HG02763 (cell line): ENCODE measurements around the gene CKAP5.
"Not testable (repeated sequence)": the region's sequence is repeated elsewhere in the genome, so short reads cannot be mapped to it uniquely, and the experiment has no call there.

Experiments used
- ATAC-seq: cut with Tn5 transposase; IDR thresholded peaks from one replicate; pipeline ENCODE4 v1.9.1; 2021; ENCODE audit warnings: mild to moderate bottlenecking, moderate library complexity; ENCODE audit not compliant: unreplicated experiment

The CKAP5 gene

GRCh38 chr11:46728659-46729040 is 117.4 kb downstream of the CKAP5 start:
- no peak for ATAC-seq

- ATAC-seq = no peak
Measured at GRCh38 chr11:46727952-46728658, 118.0 kb downstream of the CKAP5 start.

- no peak for ATAC-seq
Measured at GRCh38 chr11:46726206-46726862, 119.7 kb downstream of the CKAP5 start.

GRCh38 chr11:46725338-46726205 is 120.5 kb downstream of the CKAP5 start:
- ATAC-seq = no peak

GRCh38 chr11:46724088-46724487 is 122.0 kb downstream of the CKAP5 start:
- no peak for ATAC-seq

GRCh38 chr11:46723359-46723680 is 122.8 kb downstream of the CKAP5 start:
- ATAC-seq = no peak

GRCh38 chr11:46722566-46723358 is 123.3 kb downstream of the CKAP5 start:
- ATAC-seq = no peak

- no peak for ATAC-seq
Measured at GRCh38 chr11:46721286-46721685, 124.8 kb downstream of the CKAP5 start.

- no peak for ATAC-seq
Measured at GRCh38 chr11:46719543-46720218, 126.4 kb downstream of the CKAP5 start.

- no peak for ATAC-seq
Measured at GRCh38 chr11:46719048-46719542, 127.0 kb downstream of the CKAP5 start, which contains the start of gene F2. F2 (plus strand) TSS chr11:46719213; CDS start chr11:46719236, 23 bp downstream.

- no peak for ATAC-seq
Measured at GRCh38 chr11:46718155-46719019, 127.7 kb downstream of the CKAP5 start.

GRCh38 chr11:46717825-46718154 is 128.3 kb downstream of the CKAP5 start:
- not testable (repeated sequence) for ATAC-seq

GRCh38 chr11:46712874-46713576 is 133.1 kb downstream of the CKAP5 start:
- no peak for ATAC-seq

- ATAC-seq = no peak
Measured at GRCh38 chr11:46711303-46711702, 134.8 kb downstream of the CKAP5 start.

GRCh38 chr11:46710821-46711269 is 135.2 kb downstream of the CKAP5 start:
- no peak for ATAC-seq

- ATAC-seq = not testable (repeated sequence)
Measured at GRCh38 chr11:46709351-46709750, 136.7 kb downstream of the CKAP5 start.

GRCh38 chr11:46706886-46707285 is 139.2 kb downstream of the CKAP5 start:
- no peak for ATAC-seq

GRCh38 chr11:46705070-46705688 is 140.9 kb downstream of the CKAP5 start:
- no peak for ATAC-seq
